ENCODE data around the gene ATP9A. TPM values are rescaled to one million over a fixed set of nuclear protein-coding genes. Genes with fewer than 3 reads are reported as not detected.
"Not testable (repeated sequence)": the region's sequence is repeated elsewhere in the genome, so short reads cannot be mapped to it uniquely, and the experiment has no call there.

ATP9A gene
- total and polyA plus RNA-seq, 2 donors (not counting 3 experiments of a cell fraction or from before 2014, with no cell fraction given) = 20.9 to 41.5 TPM

DNA sequence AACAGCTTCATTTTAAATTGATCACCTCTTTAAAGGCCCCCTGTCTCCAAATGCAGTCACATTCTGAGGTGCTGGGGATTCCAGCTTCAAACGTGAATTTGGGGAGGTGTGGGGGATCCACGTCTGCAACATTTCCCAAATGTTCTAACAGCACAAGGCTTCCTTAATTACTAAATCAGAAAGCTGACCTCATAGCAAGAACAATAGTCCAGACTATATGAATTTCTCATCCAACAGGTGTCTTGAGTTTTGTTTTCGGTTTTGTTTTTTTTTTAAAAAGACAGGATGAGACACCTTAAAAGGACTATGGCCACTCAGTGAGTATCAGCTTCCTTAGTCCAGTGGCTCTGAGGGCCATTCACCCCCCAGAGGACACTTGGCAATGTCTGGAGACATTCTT lies 11.5 kb downstream of the ATP9A start:
- Histone ChIP-seq H3K36me3 (ENCODE audit: control insufficient read depth in 2 of 2, extremely low read depth in 1 of 2, insufficient read depth in 2 of 2, low read length in 2 of 2) (no peaks in the 10 kb centered on the region), H3K9ac (replicated peaks; ENCODE audit: extremely low read depth, insufficient read depth, low read length) (no peak overlapping the region), H3K9me1 (replicated peaks; ENCODE audit: control insufficient read depth, extremely low read depth, insufficient read depth, low read length) (no peaks in the 10 kb centered on the region), H3K4me2 (ENCODE audit: insufficient read depth, low read length) (no peak overlapping the region), H3K27ac (ENCODE audit: insufficient read depth, low read depth, low read length) (no peak overlapping the region), H3K27me3 (ENCODE audit: control insufficient read depth in 2 of 2, insufficient read depth in 2 of 2, low read length in 2 of 2) (no peaks in the 10 kb centered on the region), H3K4me3 (replicated peaks in 1 of 3; ENCODE audit: insufficient read depth in 1 of 3, low read depth in 1 of 3, low read length in 3 of 3) (no peak overlapping the region), H3K4me1 (ENCODE audit: control insufficient read depth, extremely low read depth, insufficient read depth, low read length) (peaks cover 23% of the 10 kb centered on the region), H3K79me2 (ENCODE audit: control insufficient read depth, insufficient read depth, low read length) (peaks cover 11% of the 10 kb centered on the region), H4K20me1 (replicated peaks; ENCODE audit: control insufficient read depth, extremely low read depth, insufficient read depth, low read length) (no peaks in the 10 kb centered on the region), H3K9me3 (replicated peaks; ENCODE audit: control insufficient read depth, insufficient read depth, low read length) (no peaks in the 10 kb centered on the region), H2AFZ (ENCODE audit: low read depth, low read length) (no peak overlapping the region)
- DNase-seq (ENCODE audit: low read depth, low spot score) (no peak), FAIRE-seq (no peak)
- no peak for TF ChIP-seq MAX (IDR thresholded peaks at IDR 0.05; ENCODE audit: insufficient read depth, insufficient read length)
- no peak for TF ChIP-seq EZH2 (IDR thresholded peaks at IDR 0.05; ENCODE audit: borderline replicate concordance, low read depth, low read length, severe bottlenecking)
- no peak for TF ChIP-seq FOS (IDR thresholded peaks at IDR 0.05; ENCODE audit: borderline replicate concordance, insufficient read depth, low read length)
- TF ChIP-seq POLR2AphosphoS5 (IDR thresholded peaks at IDR 0.05; ENCODE audit: insufficient read depth, low read depth, low read length) = no peak
- no peak for TF ChIP-seq JUN (IDR thresholded peaks at IDR 0.05; ENCODE audit: borderline replicate concordance, insufficient read depth, insufficient read length, low read depth)
- TF ChIP-seq MYC (IDR thresholded peaks at IDR 0.05; ENCODE audit: low read depth, low read length) = no peak
- TF ChIP-seq GATA2 (IDR thresholded peaks at IDR 0.05; ENCODE audit: insufficient read depth, insufficient read length, low read depth, low read length) = no peak
- no peak for TF ChIP-seq POLR2A (IDR thresholded peaks at IDR 0.05; ENCODE audit: low read depth, low read length)
- TF ChIP-seq, protein P1, sequence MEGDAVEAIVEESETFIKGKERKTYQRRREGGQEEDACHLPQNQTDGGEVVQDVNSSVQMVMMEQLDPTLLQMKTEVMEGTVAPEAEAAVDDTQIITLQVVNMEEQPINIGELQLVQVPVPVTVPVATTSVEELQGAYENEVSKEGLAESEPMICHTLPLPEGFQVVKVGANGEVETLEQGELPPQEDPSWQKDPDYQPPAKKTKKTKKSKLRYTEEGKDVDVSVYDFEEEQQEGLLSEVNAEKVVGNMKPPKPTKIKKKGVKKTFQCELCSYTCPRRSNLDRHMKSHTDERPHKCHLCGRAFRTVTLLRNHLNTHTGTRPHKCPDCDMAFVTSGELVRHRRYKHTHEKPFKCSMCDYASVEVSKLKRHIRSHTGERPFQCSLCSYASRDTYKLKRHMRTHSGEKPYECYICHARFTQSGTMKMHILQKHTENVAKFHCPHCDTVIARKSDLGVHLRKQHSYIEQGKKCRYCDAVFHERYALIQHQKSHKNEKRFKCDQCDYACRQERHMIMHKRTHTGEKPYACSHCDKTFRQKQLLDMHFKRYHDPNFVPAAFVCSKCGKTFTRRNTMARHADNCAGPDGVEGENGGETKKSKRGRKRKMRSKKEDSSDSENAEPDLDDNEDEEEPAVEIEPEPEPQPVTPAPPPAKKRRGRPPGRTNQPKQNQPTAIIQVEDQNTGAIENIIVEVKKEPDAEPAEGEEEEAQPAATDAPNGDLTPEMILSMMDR (IDR thresholded peaks at IDR 0.05; ENCODE audit: extremely low read depth in 1 of 2, insufficient read depth in 1 of 2, low read depth in 1 of 2, low read length in 2 of 2) = no peak
- ChIA-PET CTCF (no interaction called here), POLR2A (no interaction called here)
- dilution Hi-C loops (cut with MboI; ENCODE audit: extremely low pct_ligation_motif_present, low sequenced_read_pairs) = no loop called here
- no TSS peak for BruUV-seq (replicated peaks)
- intact Hi-C loops (cut with micrococcal nuclease) = no loop called here

DNA sequence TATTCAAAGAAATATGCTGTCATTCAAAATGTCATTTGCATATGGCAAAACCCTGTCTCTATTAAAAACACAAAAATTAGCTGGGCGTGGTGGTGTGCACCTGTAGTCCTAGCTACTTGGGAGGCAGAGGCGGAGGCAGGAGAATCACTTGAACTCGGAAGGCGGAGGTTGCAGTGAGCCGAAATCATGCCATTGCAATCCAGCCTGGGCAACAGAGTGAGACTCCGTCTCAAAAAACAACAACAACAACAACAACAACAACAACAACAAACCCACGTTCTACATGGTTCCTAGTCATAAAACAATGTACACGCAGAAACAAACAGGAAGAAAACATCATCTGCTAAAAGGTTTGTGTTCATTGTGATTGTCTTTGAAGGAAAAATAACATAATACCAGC lies 15.0 kb downstream of the ATP9A start:
- intact Hi-C loops (cut with micrococcal nuclease) = loop anchor here (2.0 to 5.0 kb wide), 4 partner anchors 14 to 179 kb away; no protein-coding TSS in a partner anchor
- peaks cover 12% of the 10 kb centered on the region for H3K79me2 ChIP-seq (ENCODE audit: control insufficient read depth, insufficient read depth, low read length)
- H3K36me3 ChIP-seq (ENCODE audit: control insufficient read depth in 2 of 2, extremely low read depth in 1 of 2, insufficient read depth in 2 of 2, low read length in 2 of 2); H3K4me3 ChIP-seq (replicated peaks in 1 of 3; ENCODE audit: insufficient read depth in 1 of 3, low read depth in 1 of 3, low read length in 3 of 3); H4K20me1 ChIP-seq (replicated peaks; ENCODE audit: control insufficient read depth, extremely low read depth, insufficient read depth, low read length); BruUV-seq (replicated peaks); dilution Hi-C loops (cut with MboI; ENCODE audit: extremely low pct_ligation_motif_present, low sequenced_read_pairs); H3K9me3 ChIP-seq (replicated peaks; ENCODE audit: control insufficient read depth, insufficient read depth, low read length); DNase-seq (ENCODE audit: low read depth, low spot score); H2AFZ ChIP-seq (ENCODE audit: low read depth, low read length); H3K9me1 ChIP-seq (replicated peaks; ENCODE audit: control insufficient read depth, extremely low read depth, insufficient read depth, low read length); H3K27me3 ChIP-seq (ENCODE audit: control insufficient read depth in 2 of 2, insufficient read depth in 2 of 2, low read length in 2 of 2): not testable (repeated sequence)
- H3K9ac ChIP-seq (replicated peaks; ENCODE audit: extremely low read depth, insufficient read depth, low read length) = peak overlapping the region; percentile 80
- peak; percentile 53 for FAIRE-seq
- peak overlapping the region; percentile 87 for H3K4me2 ChIP-seq (ENCODE audit: insufficient read depth, low read length)
- ChIA-PET CTCF (interaction anchor here (0.7 to 1.8 kb wide), 5 partner anchors 8 to 330 kb away, joined by 3 to 8 read pairs (median 3); no protein-coding TSS in a partner anchor), POLR2A (interaction anchor here (0.6 to 0.9 kb wide), 2 partner anchors 10 to 162 kb away, joined by 3 to 4 read pairs; no protein-coding TSS in a partner anchor)
- H3K27ac ChIP-seq (ENCODE audit: insufficient read depth, low read depth, low read length) = peak overlapping the region; percentile 94
- H3K4me1 ChIP-seq (ENCODE audit: control insufficient read depth, extremely low read depth, insufficient read depth, low read length) = peaks cover 37% of the 10 kb centered on the region
